B cell (primary cell): Measurements from ENCODE around the gene MLLT3.

Experiments
- EZH2 ChIP-seq: IDR thresholded peaks from 2 replicates; pipeline ENCODE4 v1.6.1; 2012; ENCODE audit warnings: borderline replicate concordance, low read depth, mild to moderate bottlenecking, moderate library complexity, low read length; ENCODE audit not compliant: insufficient read depth, poor library complexity, severe bottlenecking
- TF ChIP-seq, protein P1 (sequence below): fragments of 200-600 bp; IDR thresholded peaks from one replicate; pipeline ENCODE4 v1.8.0; 2022; ENCODE audit warnings: antibody characterized with exemption, mild to moderate bottlenecking

DNA sequence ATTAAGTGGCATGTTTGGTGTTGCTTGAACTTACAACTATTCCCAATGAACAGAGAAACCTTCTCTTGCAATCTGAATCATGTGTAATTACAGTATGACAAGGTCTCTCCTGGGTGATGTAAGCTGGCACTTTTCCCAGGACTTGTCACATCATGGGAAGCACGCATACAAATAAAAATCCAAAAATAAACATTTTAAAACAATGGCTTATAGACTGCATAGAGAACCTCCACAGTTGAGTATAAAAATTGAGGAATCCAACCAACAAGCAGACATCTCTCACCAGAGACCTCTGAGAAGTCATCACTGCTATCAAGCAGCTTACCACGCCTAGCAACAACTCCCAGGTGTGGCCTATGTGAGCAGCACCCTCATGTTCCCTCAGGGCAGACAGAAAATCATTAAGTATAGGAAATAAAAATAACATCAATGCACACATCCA, 3.9 kb downstream of the MLLT3 start:
- no peak for TF ChIP-seq EZH2
- TF ChIP-seq, protein P1, sequence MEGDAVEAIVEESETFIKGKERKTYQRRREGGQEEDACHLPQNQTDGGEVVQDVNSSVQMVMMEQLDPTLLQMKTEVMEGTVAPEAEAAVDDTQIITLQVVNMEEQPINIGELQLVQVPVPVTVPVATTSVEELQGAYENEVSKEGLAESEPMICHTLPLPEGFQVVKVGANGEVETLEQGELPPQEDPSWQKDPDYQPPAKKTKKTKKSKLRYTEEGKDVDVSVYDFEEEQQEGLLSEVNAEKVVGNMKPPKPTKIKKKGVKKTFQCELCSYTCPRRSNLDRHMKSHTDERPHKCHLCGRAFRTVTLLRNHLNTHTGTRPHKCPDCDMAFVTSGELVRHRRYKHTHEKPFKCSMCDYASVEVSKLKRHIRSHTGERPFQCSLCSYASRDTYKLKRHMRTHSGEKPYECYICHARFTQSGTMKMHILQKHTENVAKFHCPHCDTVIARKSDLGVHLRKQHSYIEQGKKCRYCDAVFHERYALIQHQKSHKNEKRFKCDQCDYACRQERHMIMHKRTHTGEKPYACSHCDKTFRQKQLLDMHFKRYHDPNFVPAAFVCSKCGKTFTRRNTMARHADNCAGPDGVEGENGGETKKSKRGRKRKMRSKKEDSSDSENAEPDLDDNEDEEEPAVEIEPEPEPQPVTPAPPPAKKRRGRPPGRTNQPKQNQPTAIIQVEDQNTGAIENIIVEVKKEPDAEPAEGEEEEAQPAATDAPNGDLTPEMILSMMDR = no peak
